Neural cell (in vitro differentiated cells): ENCODE data around the gene UTP20. TPM values are rescaled to one million over a fixed set of nuclear protein-coding genes. Genes with fewer than 3 reads are reported as not detected.

Experiments used
- H2AFZ ChIP-seq: fragments of 200-600, 300-800 bp; sonication (generic), shearing (Covaris generic); 2 replicates; pipeline ENCODE4 v1.6.0; 2014; ENCODE audit warnings: low read depth, mild to moderate bottlenecking, antibody characterized with exemption, low read length, moderate library complexity
- H3F3A ChIP-seq: fragments of 200-600 bp; shearing (Covaris generic); 2 replicates; pipeline ENCODE4 v1.6.1; 2016; ENCODE audit warnings: mild to moderate bottlenecking, moderate library complexity, mixed read lengths, antibody characterized with exemption, low read length; ENCODE audit not compliant: insufficient read depth, poor library complexity, severe bottlenecking
- H3K27ac ChIP-seq: fragments of 200-600, 300-800 bp; sonication (generic), shearing (Covaris generic); 2 replicates; pipeline ENCODE4 v1.5.1; 2014; ENCODE audit warnings: mild to moderate bottlenecking, low read length, moderate library complexity
- H3K27me3 ChIP-seq: fragments of 300-800, 200-600 bp; sonication (generic), shearing (Covaris generic); 2 replicates; pipeline ENCODE4 v1.6.0; 2014; ENCODE audit warnings: mild to moderate bottlenecking, low read depth, low read length, moderate library complexity; ENCODE audit not compliant: insufficient read depth
- H3K36me3 ChIP-seq: fragments of 300-800, 200-600 bp; sonication (generic), shearing (Covaris generic); 2 replicates; pipeline ENCODE4 v1.5.1; 2014; ENCODE audit warnings: mild to moderate bottlenecking, antibody characterized with exemption, low read length, moderate library complexity; ENCODE audit not compliant: insufficient read depth
- H3K4me2 ChIP-seq: fragments of 300-800, 200-600 bp; sonication (generic), shearing (Covaris generic); 2 replicates; pipeline ENCODE4 v1.6.0; 2014; ENCODE audit warnings: mild to moderate bottlenecking, low read length
- H3K4me3 ChIP-seq: fragments of 300-800, 200-600 bp; sonication (generic), shearing (Covaris generic); 2 replicates; pipeline ENCODE4 v1.5.1; 2014; ENCODE audit warnings: mild to moderate bottlenecking, low read length, moderate library complexity
- H3K79me2 ChIP-seq: fragments of 200-600 bp; shearing (Covaris generic); replicated peaks from 2 replicates; pipeline ENCODE4 v1.6.0; 2014; ENCODE audit warnings: mild to moderate bottlenecking, low read length, moderate library complexity; ENCODE audit not compliant: insufficient read depth
- H3K9ac ChIP-seq: fragments of 300-800, 200-600 bp; sonication (generic), shearing (Covaris generic); 2 replicates; pipeline ENCODE4 v1.6.1; 2016; ENCODE audit warnings: mild to moderate bottlenecking, low read length, mixed read lengths
- H3K9me2 ChIP-seq: fragments of 200-600 bp; shearing (Covaris generic); 2 replicates; pipeline ENCODE4 v1.6.1; 2016; ENCODE audit warnings: mild to moderate bottlenecking, low read length, mixed read lengths; ENCODE audit not compliant: insufficient read depth
- H3K9me3 ChIP-seq: fragments of 200-600, 300-800 bp; sonication (generic), shearing (Covaris generic); 2 replicates; pipeline ENCODE4 v1.6.1; 2016; ENCODE audit warnings: mild to moderate bottlenecking, mixed run types, low read length, moderate library complexity, mixed read lengths
- H4K20me1 ChIP-seq: fragments of 200-600 bp; shearing (Covaris generic); 2 replicates; pipeline ENCODE4 v1.6.1; 2016; ENCODE audit warnings: mild to moderate bottlenecking, mixed run types; ENCODE audit not compliant: insufficient read depth
- CTCF ChIP-seq: fragments of 450-650 bp; IDR thresholded peaks from 2 replicates; pipeline ENCODE4 v1.5.1; 2014; ENCODE audit warnings: antibody characterized with exemption, mild to moderate bottlenecking, moderate library complexity; ENCODE audit not compliant: poor library complexity, severe bottlenecking
- EP300 ChIP-seq: fragments of 450-650 bp; conservative IDR thresholded peaks from 2 replicates; pipeline ENCODE4 v1.6.1; 2014; ENCODE audit warnings: antibody characterized with exemption, mild to moderate bottlenecking, moderate library complexity; ENCODE audit not compliant: poor library complexity, severe bottlenecking
- EZH2 ChIP-seq: fragments of 200-600, 300-800 bp; shearing (Covaris generic), sonication (generic); IDR thresholded peaks from 2 replicates; pipeline ENCODE4 v1.6.1; 2014; ENCODE audit warnings: antibody characterized with exemption, low read length, borderline replicate concordance, mild to moderate bottlenecking; ENCODE audit not compliant: insufficient read depth, poor library complexity, severe bottlenecking
- MXI1 ChIP-seq: fragments of 450-650 bp; conservative IDR thresholded peaks from 2 replicates; pipeline ENCODE4 v1.6.1; 2014; ENCODE audit warnings: antibody characterized with exemption, mild to moderate bottlenecking; ENCODE audit not compliant: poor library complexity, severe bottlenecking
- POLR2AphosphoS5 ChIP-seq: IDR thresholded peaks from 2 replicates; pipeline ENCODE4 v1.6.1; 2012
- RAD21 ChIP-seq: fragments of 450-650 bp; conservative IDR thresholded peaks from 2 replicates; pipeline ENCODE4 v1.6.1; 2014; ENCODE audit warnings: antibody characterized with exemption, mild to moderate bottlenecking, moderate library complexity
- REST ChIP-seq: IDR thresholded peaks from 2 replicates; pipeline ENCODE4 v1.6.1; 2012; ENCODE audit warnings: borderline replicate concordance
- SMC3 ChIP-seq: fragments of 450-650 bp; conservative IDR thresholded peaks from 2 replicates; pipeline ENCODE4 v1.6.1; 2014; ENCODE audit warnings: antibody characterized with exemption, mild to moderate bottlenecking, moderate library complexity; ENCODE audit not compliant: poor library complexity
- TAF1 ChIP-seq: IDR thresholded peaks from 2 replicates; pipeline ENCODE4 v1.6.1; 2012; ENCODE audit warnings: low read depth
- polyA plus RNA-seq: library from polyadenylated mRNA; depleted of rRNA; stranded (reverse); fragments of >200 nt; gene quantifications from 2 replicates; pipeline ENCODE4 v1.2.3, GENCODE V29; 2014

UTP20 gene
- polyA plus RNA-seq, 1 donor from 2014 or later, result 2.6 TPM

DNA sequence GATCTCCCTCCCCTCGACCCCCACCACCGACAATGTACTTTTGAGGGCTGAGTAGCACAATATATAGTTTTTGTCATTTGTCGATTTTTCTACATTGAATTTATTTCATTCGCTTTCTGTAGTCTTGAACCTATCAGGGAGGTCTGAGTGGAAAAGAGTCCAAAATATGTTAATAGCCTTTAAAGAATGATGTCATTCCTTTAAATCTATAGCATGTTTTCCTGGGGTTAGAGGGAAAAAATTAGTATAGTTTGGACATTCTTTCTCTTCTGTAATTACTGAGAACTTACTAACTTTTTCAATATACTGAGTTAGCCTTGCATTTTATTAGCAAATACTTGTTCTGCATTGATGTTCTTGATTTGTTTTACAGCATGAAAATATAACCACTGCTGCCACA, 71.8 kb downstream of the UTP20 start:
- no peak overlapping the region for H3K9ac ChIP-seq
- no peak overlapping the region for H3K4me3 ChIP-seq
- H2AFZ ChIP-seq, result no peak overlapping the region
- TF ChIP-seq RAD21, result no peak
- no peak for TF ChIP-seq MXI1
- TF ChIP-seq EP300, result no peak
- no peak for TF ChIP-seq REST
- no peak for TF ChIP-seq TAF1
- no peak for TF ChIP-seq EZH2
- TF ChIP-seq POLR2AphosphoS5, result no peak
- TF ChIP-seq SMC3, result no peak
- no peak for TF ChIP-seq CTCF
- no peaks in the 10 kb centered on the region for H3K9me2 ChIP-seq
- H3K79me2 ChIP-seq, result no peaks in the 10 kb centered on the region
- H3K4me2 ChIP-seq, result no peak overlapping the region
- no peaks in the 10 kb centered on the region for H4K20me1 ChIP-seq
- no peaks in the 10 kb centered on the region for H3K9me3 ChIP-seq
- no peaks in the 10 kb centered on the region for H3K27me3 ChIP-seq
- no peaks in the 10 kb centered on the region for H3K36me3 ChIP-seq
- H3K27ac ChIP-seq, result no peak overlapping the region
- no peaks in the 10 kb centered on the region for H3F3A ChIP-seq

- no peak overlapping the region for H2AFZ ChIP-seq
- H4K20me1 ChIP-seq, result no peaks in the 10 kb centered on the region
- H3K27me3 ChIP-seq, result no peaks in the 10 kb centered on the region
- no peak overlapping the region for H3K4me2 ChIP-seq
- H3K36me3 ChIP-seq, result no peaks in the 10 kb centered on the region
- no peak for TF ChIP-seq TAF1
- TF ChIP-seq MXI1, result no peak
- no peak for TF ChIP-seq REST
- no peak for TF ChIP-seq EZH2
- TF ChIP-seq EP300, result no peak
- no peak for TF ChIP-seq SMC3
- no peak for TF ChIP-seq RAD21
- TF ChIP-seq POLR2AphosphoS5, result no peak
- no peak for TF ChIP-seq CTCF
- H3F3A ChIP-seq, result no peaks in the 10 kb centered on the region
- H3K9me2 ChIP-seq, result no peaks in the 10 kb centered on the region
- no peak overlapping the region for H3K9ac ChIP-seq
- H3K79me2 ChIP-seq, result no peaks in the 10 kb centered on the region
- H3K4me3 ChIP-seq, result no peak overlapping the region
- H3K9me3 ChIP-seq, result no peaks in the 10 kb centered on the region
- no peak overlapping the region for H3K27ac ChIP-seq
Observed at GRCh38 chr12:101356794-101357193, 76.9 kb downstream of the UTP20 start.
